Upper lobe of left lung (tissue), 6 donors: ENCODE data around the gene FLOT1. TPM values are rescaled to one million over a fixed set of nuclear protein-coding genes. Genes with fewer than 3 reads are reported as not detected.

ENCODE experiments used
- ATAC-seq, 2 donors: fragments of 200-7000 bp; cut with Tn5 transposase; one replicate each; pipeline ENCODE4 v1.9.1; 2022; ENCODE audit warnings: mild to moderate bottlenecking in 2 of 2, moderate library complexity in 2 of 2; ENCODE audit not compliant: low FRiP score in 2 of 2
- DNase-seq, 2 donors: peaks; one replicate each; pipeline ENCODE4 v3.0.0-alpha.2; 2019 to 2020
- H3K27ac ChIP-seq, 4 donors: fragments of 200-600 bp; sonication (generic); one replicate each; pipeline ENCODE4 v1.5.1; 2016 to 2019
- H3K27me3 ChIP-seq, 4 donors: fragments of 200-600 bp; sonication (generic); one replicate each; pipeline ENCODE4 v1.5.1; 2017 to 2019
- H3K36me3 ChIP-seq, 4 donors: fragments of 200-600 bp; sonication (generic); one replicate each; pipeline ENCODE4 v1.5.1; 2016 to 2019
- H3K4me1 ChIP-seq, 4 donors: fragments of 200-600 bp; sonication (generic); one replicate each; pipeline ENCODE4 v1.5.1; 2018 to 2019
- H3K4me3 ChIP-seq, 4 donors: fragments of 200-600 bp; sonication (generic); one replicate each; pipeline ENCODE4 v1.5.1; 2017 to 2019; ENCODE audit warnings: mild to moderate bottlenecking in 2 of 4, moderate library complexity in 1 of 4
- H3K9me3 ChIP-seq, 4 donors: fragments of 200-600 bp; sonication (generic); one replicate each; pipeline ENCODE4 v1.5.1; 2018 to 2019
- EP300 ChIP-seq, 4 donors: sonication (generic); formaldehyde crosslinking; IDR thresholded peaks; one replicate each; pipeline ENCODE4 v1.5.1; 2017; ENCODE audit warnings: antibody characterized with exemption in 4 of 4, control low read depth in 2 of 4
- POLR2A ChIP-seq, 4 donors: fragments of 450-650 bp; IDR thresholded peaks; one replicate each; pipeline ENCODE4 v1.5.1; 2016 to 2017; ENCODE audit warnings: antibody characterized with exemption in 4 of 4, mild to moderate bottlenecking in 2 of 4
- POLR2AphosphoS5 ChIP-seq, 2 donors: sonication (generic); formaldehyde crosslinking; IDR thresholded peaks; one replicate each; pipeline ENCODE4 v1.5.1; 2017; ENCODE audit warnings: antibody characterized with exemption in 2 of 2
- WGBS, 2 donors: methylation state at CpG; one replicate each; pipeline ENCODE4 v1.1.5; 2017 to 2018; 5-methylcytosine and 5-hydroxymethylcytosine counted together
- total RNA-seq, 6 donors: library from RNA; depleted of rRNA in 4 of 6; stranded (reverse); fragments of >200 nt in 4 of 6; gene quantifications; one replicate each; pipeline versions ENCODE4 v1.1.0 to v1.2.1, GENCODE V29; 2016 to 2021
- TF ChIP-seq, protein P1 (sequence below), 6 experiments: fragments of 450-650 bp in 4 of 6; fragments of 200-600 bp in 2 of 6; sonication (generic) in 2 of 6; IDR thresholded peaks; one replicate each; pipeline ENCODE4 v1.5.1; 2016 to 2019; ENCODE audit warnings: antibody characterized with exemption in 6 of 6
- donor health status: DM: no; HTN: no; CAD: no; lungs with moderate emphysema.
- donor health status: DM: no; HTN: yes; CAD: no; lungs with severe emphysema.

FLOT1 gene
- total RNA-seq, 6 donors from 2014 or later, result 133 to 212 (median 143) TPM

DNA sequence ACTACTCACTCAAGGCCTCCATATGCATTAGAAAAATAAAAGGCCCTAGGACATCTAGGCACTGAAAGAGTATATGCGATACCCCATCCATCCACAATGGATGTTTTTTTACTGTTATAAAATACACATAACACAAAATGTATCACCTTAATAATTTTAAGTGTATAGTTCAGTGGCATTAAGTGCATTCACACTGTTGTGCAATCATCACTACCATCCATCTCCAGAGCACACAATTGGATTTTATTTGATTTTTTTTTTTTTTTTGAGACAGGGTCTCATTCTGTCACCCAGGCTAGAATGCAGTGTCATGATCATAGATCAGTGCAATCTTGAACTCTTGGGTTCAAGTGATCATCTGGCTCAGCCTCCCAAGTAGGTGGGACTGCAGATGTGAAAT lies 28.2 kb downstream of the FLOT1 start:
- ATAC-seq (no peak), DNase-seq (no peak)
- Histone ChIP-seq H3K36me3 (peaks cover 5 to 52% (median 35%) of the 10 kb centered on the region in 4 donors), H3K4me3 (no peak overlapping the region), H3K27me3 (no peaks in the 10 kb centered on the region), H3K4me1 (peaks cover 24 to 25% (median 25%) of the 10 kb centered on the region in 4 donors), H3K9me3 (no peaks in the 10 kb centered on the region), H3K27ac (no peak overlapping the region)
- WGBS, 2 donors, result 97 to 100% methylated on average over 1 of the region's 1 CpG
- TF ChIP-seq POLR2A (IDR thresholded peaks at IDR 0.05) (no peak), POLR2AphosphoS5 (IDR thresholded peaks at IDR 0.05) (no peak), EP300 (IDR thresholded peaks at IDR 0.05) (no peak)
- TF ChIP-seq, protein P1, sequence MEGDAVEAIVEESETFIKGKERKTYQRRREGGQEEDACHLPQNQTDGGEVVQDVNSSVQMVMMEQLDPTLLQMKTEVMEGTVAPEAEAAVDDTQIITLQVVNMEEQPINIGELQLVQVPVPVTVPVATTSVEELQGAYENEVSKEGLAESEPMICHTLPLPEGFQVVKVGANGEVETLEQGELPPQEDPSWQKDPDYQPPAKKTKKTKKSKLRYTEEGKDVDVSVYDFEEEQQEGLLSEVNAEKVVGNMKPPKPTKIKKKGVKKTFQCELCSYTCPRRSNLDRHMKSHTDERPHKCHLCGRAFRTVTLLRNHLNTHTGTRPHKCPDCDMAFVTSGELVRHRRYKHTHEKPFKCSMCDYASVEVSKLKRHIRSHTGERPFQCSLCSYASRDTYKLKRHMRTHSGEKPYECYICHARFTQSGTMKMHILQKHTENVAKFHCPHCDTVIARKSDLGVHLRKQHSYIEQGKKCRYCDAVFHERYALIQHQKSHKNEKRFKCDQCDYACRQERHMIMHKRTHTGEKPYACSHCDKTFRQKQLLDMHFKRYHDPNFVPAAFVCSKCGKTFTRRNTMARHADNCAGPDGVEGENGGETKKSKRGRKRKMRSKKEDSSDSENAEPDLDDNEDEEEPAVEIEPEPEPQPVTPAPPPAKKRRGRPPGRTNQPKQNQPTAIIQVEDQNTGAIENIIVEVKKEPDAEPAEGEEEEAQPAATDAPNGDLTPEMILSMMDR (IDR thresholded peaks at IDR 0.05), result no peak

DNA sequence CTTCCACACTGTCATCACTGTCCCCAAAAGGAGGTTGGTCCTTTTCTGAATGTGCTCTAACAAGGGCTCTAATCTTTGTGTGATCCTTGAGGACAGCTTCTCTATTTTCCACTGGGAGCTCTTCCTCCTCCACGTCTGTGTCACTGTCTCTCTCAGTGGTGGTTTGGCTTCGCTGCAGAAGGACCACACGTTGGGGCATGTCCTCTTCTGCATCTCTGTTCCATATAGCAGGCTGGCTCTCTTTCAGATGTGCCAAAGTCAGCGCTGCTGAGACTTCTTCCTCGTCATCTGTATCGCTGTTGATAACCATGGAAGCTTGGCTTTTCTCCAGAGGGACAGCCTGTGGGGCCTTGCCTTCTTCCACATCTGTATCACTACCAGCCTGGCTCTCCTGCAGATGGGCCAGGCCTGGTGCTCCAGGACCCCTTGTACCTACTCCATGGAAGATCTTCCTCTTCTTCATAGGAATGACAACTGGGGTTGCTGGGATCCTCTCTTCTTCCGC lies 30.0 kb downstream of the FLOT1 start:
- Histone ChIP-seq H3K9me3 (no peaks in the 10 kb centered on the region), H3K36me3 (peaks cover 5 to 65% (median 41%) of the 10 kb centered on the region in 4 donors), H3K4me3 (no peak overlapping the region), H3K27me3 (no peaks in the 10 kb centered on the region), H3K27ac (no peak overlapping the region), H3K4me1 (peaks cover 8 to 9% (median 9%) of the 10 kb centered on the region in 4 donors)
- DNase-seq (no peak), ATAC-seq (no peak)
- WGBS, 2 donors, result 88 to 90% methylated on average over 7 of the region's 7 CpGs
- TF ChIP-seq EP300 (IDR thresholded peaks at IDR 0.05) (no peak), POLR2AphosphoS5 (IDR thresholded peaks at IDR 0.05) (no peak), POLR2A (IDR thresholded peaks at IDR 0.05) (no peak)
- TF ChIP-seq, protein P1 (IDR thresholded peaks at IDR 0.05), result no peak

DNA sequence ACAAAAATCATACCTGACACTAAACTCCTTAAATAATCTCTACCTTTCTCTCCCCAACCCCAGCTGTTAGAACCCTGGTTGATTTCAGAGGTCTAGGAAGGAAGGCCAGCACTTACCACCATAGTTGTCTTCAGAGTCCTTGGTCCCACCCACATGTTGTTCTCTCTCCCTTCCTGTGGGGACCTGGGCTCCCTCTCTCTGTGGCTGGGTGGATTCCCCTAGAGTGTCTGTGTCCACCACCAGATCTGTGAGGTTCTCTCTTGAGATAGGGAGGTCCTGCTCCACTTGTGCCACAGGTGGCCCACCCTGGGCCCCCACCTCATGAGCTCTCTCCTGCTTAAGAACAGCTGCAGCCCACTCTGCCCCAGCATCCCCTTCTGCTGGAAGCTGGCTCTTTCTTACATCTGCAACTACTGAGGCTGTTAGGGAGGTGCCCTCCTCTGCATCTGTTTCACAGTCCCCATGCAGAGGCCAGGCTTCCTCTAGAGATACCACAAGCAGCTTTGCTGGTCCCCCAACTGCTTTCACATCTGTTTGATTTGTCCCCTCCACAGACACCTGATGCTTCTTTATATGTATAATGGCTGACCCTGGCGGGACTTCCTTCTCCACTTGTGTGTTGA lies 30.6 kb downstream of the FLOT1 start:
- ATAC-seq (no peak), DNase-seq (no peak)
- peaks cover 10 to 72% (median 45%) of the 10 kb centered on the region in 4 donors for H3K36me3 ChIP-seq
- H3K4me3 ChIP-seq, result no peak overlapping the region
- H3K27me3 ChIP-seq, result no peaks in the 10 kb centered on the region
- H3K4me1 ChIP-seq, result peaks cover 8 to 9% (median 9%) of the 10 kb centered on the region in 4 donors
- 83 to 92% methylated on average over 1 of the region's 1 CpG for WGBS, 2 donors
- H3K9me3 ChIP-seq, result no peaks in the 10 kb centered on the region
- TF ChIP-seq EP300 (IDR thresholded peaks at IDR 0.05) (no peak), POLR2A (IDR thresholded peaks at IDR 0.05) (no peak), POLR2AphosphoS5 (IDR thresholded peaks at IDR 0.05) (no peak)
- TF ChIP-seq, protein P1 (IDR thresholded peaks at IDR 0.05), result no peak
- H3K27ac ChIP-seq, result no peak overlapping the region

DNA sequence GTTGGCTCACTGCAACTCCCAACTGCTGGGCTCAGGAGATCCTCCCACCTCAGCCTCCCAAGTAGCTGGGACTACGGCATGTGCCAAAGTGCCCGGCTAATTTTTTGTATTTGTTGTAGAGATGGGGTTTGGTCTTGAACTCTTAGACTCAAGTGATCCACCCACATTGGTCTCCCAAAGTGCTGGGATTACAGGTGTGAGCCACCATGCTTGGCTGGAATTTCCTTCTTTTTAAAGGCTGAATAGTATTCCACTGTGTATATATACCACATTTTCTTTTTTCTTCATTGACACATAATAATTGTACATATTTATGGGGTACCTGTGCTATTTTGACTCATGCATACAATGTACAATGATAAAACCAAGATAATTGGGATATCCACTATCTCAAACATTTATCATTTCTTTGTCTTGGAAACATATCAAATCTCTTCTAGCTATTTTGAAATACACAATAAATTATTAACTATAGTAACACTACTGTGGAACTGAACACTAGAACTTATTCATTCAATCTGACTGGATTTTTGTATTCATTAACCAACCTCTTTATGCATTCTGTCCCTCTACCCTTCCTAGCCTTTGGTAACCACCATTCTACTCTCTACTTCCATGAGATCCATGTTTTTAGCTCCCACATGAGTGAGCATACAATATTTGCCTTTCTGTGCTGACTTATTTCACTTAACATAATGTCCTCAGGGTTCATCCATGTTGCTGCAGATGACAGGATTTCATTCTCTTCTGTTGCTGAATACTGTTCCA lies 33.2 kb downstream of the FLOT1 start:
- Histone ChIP-seq H3K9me3 (no peaks in the 10 kb centered on the region), H3K4me3 (no peak overlapping the region), H3K4me1 (no peaks in the 10 kb centered on the region), H3K27me3 (no peaks in the 10 kb centered on the region), H3K36me3 (peaks cover 11 to 89% (median 53%) of the 10 kb centered on the region in 4 donors), H3K27ac (no peak overlapping the region)
- no peak for ATAC-seq
- TF ChIP-seq EP300 (IDR thresholded peaks at IDR 0.05), result no peak
- no peak for TF ChIP-seq POLR2AphosphoS5 (IDR thresholded peaks at IDR 0.05)
- TF ChIP-seq, protein P1 (IDR thresholded peaks at IDR 0.05), result no peak
- TF ChIP-seq POLR2A (IDR thresholded peaks at IDR 0.05), result no peak
- 92 to 95% methylated on average over 2 of the region's 2 CpGs for WGBS, 2 donors
- no peak for DNase-seq
